K562 (cell line): ENCODE data around the gene IRF1. TPM values are rescaled to one million over a fixed set of nuclear protein-coding genes. Genes with fewer than 3 reads are reported as not detected.
A peak's percentile ranks its signal among the peaks of the same experiment; 100 is the strongest.

Experiments used
- BACH1 ChIP-seq: fragments of 200-800 bp; sonication (Bioruptor generic); IDR thresholded peaks from 2 replicates; pipeline ENCODE4 v1.6.1; 2016; ENCODE audit warnings: missing genetic modification characterization, missing compliant biosample characterization
- CREB3 ChIP-seq: fragments of 450-650 bp; conservative IDR thresholded peaks from 2 replicates; pipeline ENCODE4 v1.6.1; 2016; ENCODE audit warnings: missing genetic modification characterization, low read depth, mild to moderate bottlenecking, missing compliant biosample characterization, moderate library complexity
- ERF ChIP-seq: fragments of 450-650 bp; formaldehyde crosslinking; IDR thresholded peaks from 2 replicates; pipeline ENCODE4 v1.4.0; 2020; ENCODE audit warnings: mild to moderate bottlenecking, mixed read lengths
- FOXP1 ChIP-seq: sonication (generic); formaldehyde crosslinking; IDR thresholded peaks from 2 replicates; pipeline ENCODE4 v1.8.0; 2022; ENCODE audit warnings: mild to moderate bottlenecking, missing genetic modification reagents
- GABPB1 ChIP-seq: sonication (generic); formaldehyde crosslinking; IDR thresholded peaks from 2 replicates; pipeline ENCODE4 v1.8.0; 2022; ENCODE audit warnings: mild to moderate bottlenecking, missing genetic modification reagents
- GTF3C2 ChIP-seq: IDR thresholded peaks from 3 replicates; pipeline ENCODE4 v1.6.1; 2011; ENCODE audit warnings: borderline replicate concordance, mild to moderate bottlenecking, moderate library complexity; ENCODE audit not compliant: insufficient read length; ENCODE audit errors: extremely low read depth
- HOMEZ ChIP-seq: fragments of 250-450 bp; sonication (Bioruptor Pico); IDR thresholded peaks from 2 replicates; pipeline ENCODE4 v1.4.0; 2020; ENCODE audit warnings: mild to moderate bottlenecking, moderate library complexity
- IFI16 ChIP-seq: fragments of 250-450 bp; sonication (Bioruptor Pico); IDR thresholded peaks from 2 replicates; pipeline ENCODE4 v2.1.2; 2022; ENCODE audit warnings: mild to moderate bottlenecking, inconsistent platforms
- KDM5B ChIP-seq: fragments of 200-600 bp; sonication (generic); IDR thresholded peaks from 2 replicates; pipeline ENCODE4 v1.6.1; 2012; ENCODE audit warnings: low read depth, mild to moderate bottlenecking, moderate library complexity, low read length, control low read depth, inconsistent platforms; ENCODE audit not compliant: insufficient replicate concordance
- MAFF ChIP-seq: IDR thresholded peaks from 2 replicates; pipeline ENCODE4 v1.6.1; 2012; ENCODE audit warnings: low read length, improper control_type of control experiment
- MCM5 ChIP-seq: fragments of 450-650 bp; IDR thresholded peaks from 2 replicates; pipeline ENCODE4 v1.6.1; 2016; ENCODE audit warnings: low read depth
- NRF1 ChIP-seq, 2 experiments: fragments of 450-650 bp; IDR thresholded peaks in 1 of 2; conservative IDR thresholded peaks in 1 of 2; 2 replicates each; pipeline ENCODE4 v1.6.1; 2014; ENCODE audit warnings: mild to moderate bottlenecking in 2 of 2
- OTX1 ChIP-seq: fragments of 450-650 bp; formaldehyde crosslinking; IDR thresholded peaks from 2 replicates; pipeline ENCODE4 v1.4.0; 2022; ENCODE audit warnings: mild to moderate bottlenecking
- RBM17 ChIP-seq: fragments of 200-400 bp; formaldehyde crosslinking; IDR thresholded peaks from 2 replicates; pipeline ENCODE4 v1.6.1; 2017; ENCODE audit warnings: low read depth, mild to moderate bottlenecking, low read length, borderline replicate concordance
- SIN3A ChIP-seq, 2 experiments: fragments of 150-350 bp in 1 of 2; IDR thresholded peaks; 2 replicates each; pipeline ENCODE4 v1.6.1; 2011 to 2016; ENCODE audit warnings: borderline replicate concordance in 2 of 2, low read depth in 2 of 2, low read length in 2 of 2, mild to moderate bottlenecking in 2 of 2, moderate library complexity in 2 of 2; ENCODE audit not compliant: control insufficient read depth in 1 of 2
- SMARCB1 ChIP-seq: IDR thresholded peaks from 2 replicates; pipeline ENCODE4 v1.6.1; 2011; ENCODE audit warnings: improper control_type of control experiment, low read depth; ENCODE audit not compliant: insufficient read length
- SP2 ChIP-seq: IDR thresholded peaks from 2 replicates; pipeline ENCODE4 v1.6.1; 2011; ENCODE audit warnings: mild to moderate bottlenecking, low read depth, low read length, moderate library complexity; ENCODE audit not compliant: poor library complexity, severe bottlenecking; ENCODE audit errors: extremely low read depth
- U2AF2 ChIP-seq: fragments of 200-400 bp; formaldehyde crosslinking; optimal IDR thresholded peaks from 2 replicates; pipeline ENCODE3; 2017; ENCODE audit warnings: low read depth, mild to moderate bottlenecking, low read length
- ZNF217 ChIP-seq: sonication (generic); formaldehyde crosslinking; IDR thresholded peaks from 2 replicates; pipeline ENCODE4 v1.8.0; 2022; ENCODE audit warnings: mild to moderate bottlenecking, missing genetic modification reagents
- ZNF740 ChIP-seq, 3 experiments: fragments of 200-800 bp in 1 of 3; sonication (Bioruptor generic) in 1 of 3; sonication (generic) in 1 of 3; formaldehyde crosslinking in 1 of 3; IDR thresholded peaks; 2 replicates each; pipeline versions ENCODE4 v1.6.1 to v1.8.0; 2016 to 2022; ENCODE audit warnings: mild to moderate bottlenecking in 2 of 3, missing compliant biosample characterization in 2 of 3, missing genetic modification characterization in 2 of 3, missing genetic modification reagents in 1 of 3
- polyA plus RNA-seq, 8 experiments: library from polyadenylated mRNA; depleted of rRNA in 4 of 8; stranded (reverse) in 5 of 8; unstranded in 3 of 8; fragments of >200 nt; fragmentation: Nextera tagmentation in 2 of 8; fragmentation: Illumina TruSeq in 1 of 8; extraction: Ambion mirVana in 2 of 8; extraction: Trizol in 1 of 8; gene quantifications; 2 replicates each; pipeline versions ENCODE4 v1.2.1 to v1.2.3, GENCODE V29; 2011 to 2014; ENCODE audit warnings: inconsistent platforms in 1 of 8, missing spikeins in 1 of 8
- total RNA-seq, 7 experiments: library from RNA; depleted of rRNA in 6 of 7; stranded (reverse); fragments of >200 nt in 6 of 7; fragmentation: Illumina TruSeq in 2 of 7; extraction: Trizol in 2 of 7; gene quantifications; 2 replicates each; pipeline versions ENCODE4 v1.2.1 to v1.2.3, GENCODE V29; 2011 to 2021; ENCODE audit warnings: low replicate concordance in 1 of 7

Gene IRF1
- total and polyA plus RNA-seq, 9 of the 15 experiments (the other 6 are each of a cell fraction or from before 2014, with no cell fraction given): 1.1 to 12.3 (median 5.9) TPM

- TF ChIP-seq CREB3 (tag) (no peak), HOMEZ (CRISPR knock-in tag) (no peak), GABPB1 (CRISPR knock-in tag) (peak; percentile 74), SIN3A (IDR thresholded peaks at IDR 0.05; ENCODE audit: borderline replicate concordance in 2 of 2, control insufficient read depth in 1 of 2, low read depth in 2 of 2, low read length in 2 of 2) (peak in 1 of 2 experiments; percentile 75; a peak in 2 of 4 replicates), ZNF740 (CRISPR knock-in tag; IDR thresholded peaks at IDR 0.05) (peak; percentile 76), ZNF740 (tag; IDR thresholded peaks at IDR 0.05) (peak in 1 of 2 experiments; percentile 16; a peak in 1 of 4 replicates), SP2 (no peak), OTX1 (CRISPR knock-in tag) (no peak), U2AF2 (no peak), KDM5B (peak; percentile 12), FOXP1 (CRISPR knock-in tag) (no peak), ERF (CRISPR knock-in tag) (0 out of 2 replicates have a peak, but pooled peaks have one; percentile 21), RBM17 (no peak), MAFF (no peak), NRF1 (conservative IDR thresholded peaks at IDR 0.05 in 1 of 2, IDR thresholded peaks at IDR 0.05 in 1 of 2) (peak; percentile 77), IFI16 (CRISPR knock-in tag) (no peak), BACH1 (tag) (no peak), SMARCB1 (no peak), MCM5 (no peak), GTF3C2 (no peak), ZNF217 (CRISPR knock-in tag) (no peak)
These were observed 6.3 kb upstream of the IRF1 start (continued) for GRCh38 chr5:132496631-132497487.
